Psoas muscle (tissue), 8 donors: ENCODE measurements around the gene TMEM143. TPM values are rescaled to one million over a fixed set of nuclear protein-coding genes. Genes with fewer than 3 reads are reported as not detected.
A peak's percentile ranks its signal among the peaks of the same experiment; 100 is the strongest.

Source experiments
- ATAC-seq, 4 donors: fragments of 200-7000 bp; cut with Tn5 transposase; one replicate each; pipeline ENCODE4 v1.9.1; 2020; ENCODE audit warnings: moderate library complexity in 3 of 4, mild to moderate bottlenecking in 2 of 4
- DNase-seq, 2 donors: peaks; one replicate each; pipeline ENCODE4 v3.0.0-alpha.2; 2020
- H3K27ac ChIP-seq: fragments of 200-600 bp; one replicate; pipeline ENCODE4 v1.8.0; 2022
- H3K27me3 ChIP-seq, 3 donors: fragments of 200-600 bp in 1 of 3; one replicate each; pipeline versions ENCODE4 v1.6.1 to v1.8.0; 2013 to 2022; ENCODE audit warnings: low read length in 2 of 3, mild to moderate bottlenecking in 2 of 3, moderate library complexity in 1 of 3; ENCODE audit not compliant: insufficient read depth in 3 of 3
- H3K36me3 ChIP-seq, 2 donors: fragments of 200-600 bp in 1 of 2; one replicate each; pipeline versions ENCODE4 v1.6.1 to v1.8.0; 2013 to 2022; ENCODE audit warnings: low read depth in 1 of 2, mild to moderate bottlenecking in 1 of 2, moderate library complexity in 1 of 2; ENCODE audit not compliant: insufficient read depth in 1 of 2
- H3K4me1 ChIP-seq: fragments of 200-600 bp; one replicate; pipeline ENCODE4 v1.8.0; 2022
- H3K4me3 ChIP-seq: fragments of 200-600 bp; one replicate; pipeline ENCODE4 v1.8.0; 2022; ENCODE audit warnings: mild to moderate bottlenecking
- H3K9me3 ChIP-seq: fragments of 200-600 bp; one replicate; pipeline ENCODE4 v1.8.0; 2022
- WGBS, 3 donors: extraction: QIAGEN DNeasy Blood & Tissue Kit; methylation state at CpG; one replicate each; pipeline versions ENCODE4 v1.1.6 to v1.1.7; 2013; 5-methylcytosine and 5-hydroxymethylcytosine counted together
- intact Hi-C, 2 donors: fragments of 100-400 bp; cut with DNase I; formaldehyde crosslinking; loops; one replicate each; pipeline versions ENCODE4 v1.11.0 to v1.14.2; 2022
- polyA plus RNA-seq, 3 donors: library from polyadenylated mRNA; stranded (reverse); fragments of 200-250 nt; gene quantifications; one replicate each; pipeline ENCODE4 v1.2.3, GENCODE V29; 2013
- total RNA-seq, 4 donors: library from RNA; stranded (reverse); fragmentation: NEBNext Ultra II Directional in 2 of 4; extraction: Animal tissue kit (Norgen Biotek cat#: 25700) in 2 of 4; gene quantifications; one replicate each; pipeline versions ENCODE4 v1.2.1 to v1.2.4, GENCODE V29; 2021 to 2023
- TF ChIP-seq, protein P1 (sequence below): fragments of 200-600 bp; IDR thresholded peaks from one replicate; pipeline ENCODE4 v1.8.0; 2022; ENCODE audit warnings: antibody characterized with exemption
- donor health status: healthy with polysubstance abuse.
- donor health status: DM: no; HTN: no; CAD: no; lungs with moderate emphysema.
- donor health status: Bipolar disorder and iron deficiency.
- donor health status: healthy.
- donor health status: DM: yes; HTN: yes; CAD: no.
- donor health status: DM: no; HTN: no; CAD: no.
- donor health status: DM: no; HTN: no; CAD: no.
- donor health status: DM: yes; HTN: yes; CAD: no.

TMEM143 gene
- total and polyA plus RNA-seq, 7 donors: 17.1 to 65.1 (median 52.0) TPM

DNA sequence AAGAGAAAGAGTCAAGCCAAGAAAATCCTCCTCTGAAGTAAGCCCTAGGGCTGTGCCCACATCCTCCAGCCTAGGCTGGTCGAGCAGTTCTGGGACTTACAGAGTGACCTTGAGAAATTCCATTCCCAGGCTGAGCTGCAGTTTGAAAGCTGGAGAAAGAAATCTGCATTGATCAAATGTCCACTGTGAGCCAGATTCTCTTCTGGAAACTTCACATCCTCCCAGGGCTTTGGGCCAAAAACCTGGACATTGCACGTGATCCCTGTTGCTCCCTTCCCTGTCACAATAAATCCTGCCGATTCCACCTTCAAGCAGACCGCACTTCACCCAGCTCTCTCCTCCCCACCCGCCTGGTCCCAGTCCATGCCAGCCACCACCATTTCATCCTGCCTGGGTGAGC is 15.7 kb downstream of the TMEM143 start:
- Histone ChIP-seq H3K4me1 (peaks cover 7% of the 10 kb centered on the region), H3K36me3 (peaks cover 0 to 5% of the 10 kb centered on the region in 2 donors), H3K4me3 (no peak overlapping the region), H3K27ac (no peak overlapping the region), H3K27me3 (no peaks in the 10 kb centered on the region), H3K9me3 (no peaks in the 10 kb centered on the region)
- DNase-seq (no peak), ATAC-seq (peak in 2 of 4 donors; percentile 28 to 31)
- intact Hi-C loops: no loop called here
- 18 to 31% (median 29%) methylated on average over 5 of the region's 5 CpGs for WGBS, 3 donors
- TF ChIP-seq, protein P1, sequence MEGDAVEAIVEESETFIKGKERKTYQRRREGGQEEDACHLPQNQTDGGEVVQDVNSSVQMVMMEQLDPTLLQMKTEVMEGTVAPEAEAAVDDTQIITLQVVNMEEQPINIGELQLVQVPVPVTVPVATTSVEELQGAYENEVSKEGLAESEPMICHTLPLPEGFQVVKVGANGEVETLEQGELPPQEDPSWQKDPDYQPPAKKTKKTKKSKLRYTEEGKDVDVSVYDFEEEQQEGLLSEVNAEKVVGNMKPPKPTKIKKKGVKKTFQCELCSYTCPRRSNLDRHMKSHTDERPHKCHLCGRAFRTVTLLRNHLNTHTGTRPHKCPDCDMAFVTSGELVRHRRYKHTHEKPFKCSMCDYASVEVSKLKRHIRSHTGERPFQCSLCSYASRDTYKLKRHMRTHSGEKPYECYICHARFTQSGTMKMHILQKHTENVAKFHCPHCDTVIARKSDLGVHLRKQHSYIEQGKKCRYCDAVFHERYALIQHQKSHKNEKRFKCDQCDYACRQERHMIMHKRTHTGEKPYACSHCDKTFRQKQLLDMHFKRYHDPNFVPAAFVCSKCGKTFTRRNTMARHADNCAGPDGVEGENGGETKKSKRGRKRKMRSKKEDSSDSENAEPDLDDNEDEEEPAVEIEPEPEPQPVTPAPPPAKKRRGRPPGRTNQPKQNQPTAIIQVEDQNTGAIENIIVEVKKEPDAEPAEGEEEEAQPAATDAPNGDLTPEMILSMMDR: no peak

DNA sequence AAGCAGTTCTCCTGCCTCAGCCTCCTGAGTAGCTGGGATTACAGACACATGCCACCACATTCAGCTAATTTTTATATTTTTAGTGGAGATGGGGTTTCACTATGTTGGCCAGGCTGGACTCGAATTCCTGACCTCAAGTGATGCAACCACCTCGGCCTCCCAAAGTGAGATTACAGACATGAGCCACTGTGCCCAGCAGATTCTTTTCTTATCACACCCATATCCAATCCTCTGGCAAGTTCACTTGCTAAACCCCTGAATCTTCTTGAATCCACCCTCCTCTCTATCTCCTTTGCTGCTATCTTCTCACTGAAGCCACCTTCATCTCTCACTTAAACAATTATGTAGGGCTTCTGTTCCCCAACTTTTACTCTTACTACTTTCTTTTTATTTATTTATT is 17.5 kb downstream of the TMEM143 start:
- H3K4me1 ChIP-seq: peaks cover 7% of the 10 kb centered on the region
- H3K4me3 ChIP-seq: no peak overlapping the region
- intact Hi-C loops: no loop called here
- peaks cover 0 to 15% of the 10 kb centered on the region in 2 donors for H3K36me3 ChIP-seq
- WGBS, 3 donors: 45 to 92% (median 60%) methylated on average over 2 of the region's 2 CpGs
- ATAC-seq (no peak), DNase-seq (no peak)
- H3K27ac ChIP-seq: no peak overlapping the region
- no peaks in the 10 kb centered on the region for H3K27me3 ChIP-seq
- no peaks in the 10 kb centered on the region for H3K9me3 ChIP-seq
- TF ChIP-seq, protein P1: no peak

DNA sequence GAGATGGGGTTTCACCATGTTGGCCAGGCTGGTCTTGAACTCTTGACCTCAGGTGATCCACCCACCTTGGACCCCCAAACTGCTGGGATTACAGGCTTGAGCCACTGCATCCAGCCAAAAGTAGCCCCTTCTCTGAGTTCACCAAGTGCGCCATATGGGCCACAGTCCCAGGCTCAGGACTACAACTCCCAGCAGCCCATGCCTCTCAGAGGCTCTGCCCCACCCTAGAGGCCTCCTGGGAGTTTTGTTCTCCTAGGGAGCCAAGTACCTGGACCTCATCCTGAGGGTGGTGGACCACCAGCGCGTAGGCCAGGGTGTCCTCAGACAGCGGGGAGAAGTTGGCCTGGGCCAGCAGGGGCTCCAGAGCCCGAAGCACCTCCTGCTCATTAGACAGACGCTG is 18.8 kb downstream of the TMEM143 start:
- WGBS, 3 donors: 95 to 99% (median 97%) methylated on average over 6 of the region's 6 CpGs
- TF ChIP-seq, protein P1: no peak
- DNase-seq: no peak
- no peak overlapping the region for H3K4me3 ChIP-seq
- H3K27me3 ChIP-seq: no peaks in the 10 kb centered on the region
- H3K9me3 ChIP-seq: no peaks in the 10 kb centered on the region
- no peak for ATAC-seq
- intact Hi-C loops: no loop called here
- H3K36me3 ChIP-seq: peaks cover 0 to 15% of the 10 kb centered on the region in 2 donors
- H3K4me1 ChIP-seq: peaks cover 7% of the 10 kb centered on the region
- H3K27ac ChIP-seq: no peak overlapping the region

DNA sequence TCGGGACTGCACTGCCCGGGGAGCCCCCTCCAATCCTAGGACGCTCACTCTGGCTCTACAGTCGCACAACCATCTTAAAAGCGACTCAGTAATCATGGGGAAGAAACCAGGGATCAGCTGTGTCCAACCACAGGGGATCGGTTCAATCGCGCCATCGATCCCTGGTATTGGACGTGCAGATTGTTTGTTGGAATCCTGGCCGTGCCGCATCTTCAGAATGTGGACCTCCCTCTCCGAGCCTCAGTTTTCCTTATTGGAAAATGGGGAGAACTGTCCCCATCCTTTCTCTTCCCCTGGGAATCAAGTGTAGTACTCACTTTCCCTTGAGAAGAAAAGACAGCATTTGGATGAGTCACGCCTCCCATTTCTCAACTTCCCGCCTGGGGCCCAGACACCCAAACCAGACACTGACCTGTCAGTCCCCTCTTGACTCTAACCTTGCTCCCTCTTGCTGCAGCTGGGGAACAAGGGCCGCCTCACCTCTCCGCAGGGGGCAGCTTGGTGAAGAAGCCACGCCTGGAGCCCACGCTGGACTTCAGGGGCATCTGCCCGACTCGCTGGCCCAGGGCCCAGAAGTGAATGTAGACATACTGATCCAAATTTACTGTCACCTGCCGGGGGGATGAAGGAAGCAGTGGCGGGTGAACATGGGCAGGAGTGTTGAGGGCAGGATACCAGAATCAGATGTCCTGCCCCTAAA is 20.7 kb downstream of the TMEM143 start:
- 89 to 95% (median 95%) methylated on average over 23 of the region's 23 CpGs for WGBS, 3 donors
- Histone ChIP-seq H3K4me3 (no peak overlapping the region), H3K36me3 (peaks cover 0 to 15% of the 10 kb centered on the region in 2 donors), H3K27ac (no peak overlapping the region), H3K27me3 (no peaks in the 10 kb centered on the region), H3K4me1 (peaks cover under 1% of the 10 kb centered on the region), H3K9me3 (no peaks in the 10 kb centered on the region)
- intact Hi-C loops: no loop called here
- DNase-seq (no peak), ATAC-seq (no peak)
- TF ChIP-seq, protein P1: no peak

DNA sequence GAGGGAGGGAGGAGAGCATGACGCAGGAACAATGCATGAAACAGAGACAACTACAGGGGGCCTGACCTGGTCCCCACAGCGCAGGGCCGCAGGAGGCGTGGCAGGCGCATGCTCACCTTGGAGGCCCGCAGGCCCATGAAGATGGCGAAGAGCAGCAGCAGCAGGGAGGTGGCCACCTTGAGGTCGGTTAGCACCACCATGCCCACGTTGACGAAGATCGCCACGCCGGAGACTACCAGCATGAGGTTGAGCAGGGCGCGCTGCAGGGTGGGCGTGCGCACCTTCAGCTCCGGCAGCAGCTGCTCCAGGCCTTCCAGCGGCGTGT is 21.4 kb downstream of the TMEM143 start:
- 87 to 96% (median 94%) methylated on average over 16 to 20 of the region's 20 CpGs for WGBS, 3 donors
- ATAC-seq: no peak

More for the DNA sequence above, 21.4 kb downstream of the TMEM143 start:
- Histone ChIP-seq H3K27ac (no peak overlapping the region), H3K4me3 (no peak overlapping the region), H3K27me3 (no peaks in the 10 kb centered on the region), H3K36me3 (peaks cover 0 to 18% of the 10 kb centered on the region in 2 donors), H3K4me1 (no peaks in the 10 kb centered on the region), H3K9me3 (no peaks in the 10 kb centered on the region)
- no peak for DNase-seq
- TF ChIP-seq, protein P1: no peak
- intact Hi-C loops: no loop called here
